ENCODE measurements around the gene PPARA.

Gene PPARA

GRCh38 chr22:46219636-46220035 is 69.3 kb downstream of the PPARA start:
- Histone ChIP-seq H3K18ac (ENCODE audit: low read length) (no peak overlapping the region), H3K79me1 (ENCODE audit: low read depth, low read length) (peaks cover 1% of the 10 kb centered on the region), H2AK5ac (ENCODE audit: low read depth, low read length) (no peak overlapping the region), H2AFZ (ENCODE audit: low read length) (no peak overlapping the region), H3K4me1 (ENCODE audit: control insufficient read depth in 2 of 2, insufficient read depth in 1 of 2, low read depth in 1 of 2, low read length in 2 of 2) (peaks cover 0 to 4% of the 10 kb centered on the region in 2 donors), H4K91ac (ENCODE audit: low read depth, low read length, poor library complexity) (no peak overlapping the region), H3K4me2 (ENCODE audit: insufficient read depth, low read length, poor library complexity, severe bottlenecking) (no peak overlapping the region), H3K9ac (ENCODE audit: low read depth, low read length, poor library complexity) (no peak overlapping the region), H2BK12ac (ENCODE audit: low read length) (no peak overlapping the region), H3K4me3 (ENCODE audit: low read length in 2 of 2) (no peak overlapping the region), H3K27ac (replicated peaks; ENCODE audit: low read length) (no peak overlapping the region), H3K4ac (ENCODE audit: low read length) (no peak overlapping the region), H3K9me3 (replicated peaks in 1 of 2; ENCODE audit: control insufficient read depth in 2 of 2, insufficient read depth in 1 of 2, low read depth in 1 of 2, low read length in 2 of 2) (no peaks in the 10 kb centered on the region), H3K14ac (ENCODE audit: low read length) (no peak overlapping the region), H2BK5ac (ENCODE audit: low read length) (no peak overlapping the region), H3K36me3 (replicated peaks in 1 of 2; ENCODE audit: control insufficient read depth in 2 of 2, insufficient read depth in 2 of 2, low read length in 2 of 2) (peaks cover 0 to 4% of the 10 kb centered on the region in 2 donors), H2BK120ac (ENCODE audit: low read depth, low read length) (no peak overlapping the region), H3K27me3 (ENCODE audit: control insufficient read depth in 3 of 3, insufficient read depth in 3 of 3, low read depth in 1 of 3, low read length in 3 of 3) (no peaks in the 10 kb centered on the region), H4K8ac (ENCODE audit: low read depth, low read length) (no peak overlapping the region), H2BK15ac (ENCODE audit: low read length) (no peak overlapping the region), H3K23ac (ENCODE audit: low read depth, low read length, poor library complexity) (no peak overlapping the region)
- no CpG with 5 or more reads among the region's 10 CpGs for WGBS, 2 donors (ENCODE audit: extremely low coverage in 2 of 2, insufficient read length in 2 of 2, insufficient replicate concordance in 1 of 2)
- no peak for DNase-seq (ENCODE audit: low spot score)

- Histone ChIP-seq H3K79me1 (ENCODE audit: low read depth, low read length) (peaks cover 1% of the 10 kb centered on the region), H3K27me3 (ENCODE audit: control insufficient read depth in 3 of 3, insufficient read depth in 3 of 3, low read depth in 1 of 3, low read length in 3 of 3) (peaks cover 0 to 6% (median 0%) of the 10 kb centered on the region in 3 experiments), H3K9ac (ENCODE audit: low read depth, low read length, poor library complexity) (no peak overlapping the region), H3K9me3 (replicated peaks in 1 of 2; ENCODE audit: control insufficient read depth in 2 of 2, insufficient read depth in 1 of 2, low read depth in 1 of 2, low read length in 2 of 2) (peaks cover 0 to 6% of the 10 kb centered on the region in 2 donors), H4K91ac (ENCODE audit: low read depth, low read length, poor library complexity) (no peak overlapping the region), H2AFZ (ENCODE audit: low read length) (no peak overlapping the region), H3K4me2 (ENCODE audit: insufficient read depth, low read length, poor library complexity, severe bottlenecking) (no peak overlapping the region), H3K18ac (ENCODE audit: low read length) (no peak overlapping the region), H3K4ac (ENCODE audit: low read length) (no peak overlapping the region), H2AK5ac (ENCODE audit: low read depth, low read length) (no peak overlapping the region), H3K23ac (ENCODE audit: low read depth, low read length, poor library complexity) (no peak overlapping the region), H2BK12ac (ENCODE audit: low read length) (no peak overlapping the region), H3K4me3 (ENCODE audit: low read length in 2 of 2) (no peak overlapping the region), H2BK5ac (ENCODE audit: low read length) (no peak overlapping the region), H4K8ac (ENCODE audit: low read depth, low read length) (no peak overlapping the region), H3K4me1 (ENCODE audit: control insufficient read depth in 2 of 2, insufficient read depth in 1 of 2, low read depth in 1 of 2, low read length in 2 of 2) (peaks cover 1 to 4% of the 10 kb centered on the region in 2 donors), H3K27ac (replicated peaks; ENCODE audit: low read length) (no peak overlapping the region), H3K14ac (ENCODE audit: low read length) (no peak overlapping the region), H3K36me3 (replicated peaks in 1 of 2; ENCODE audit: control insufficient read depth in 2 of 2, insufficient read depth in 2 of 2, low read length in 2 of 2) (peaks cover 0 to 6% of the 10 kb centered on the region in 2 donors), H2BK15ac (ENCODE audit: low read length) (no peak overlapping the region), H2BK120ac (ENCODE audit: low read depth, low read length) (no peak overlapping the region)
- no CpG with 5 or more reads among the region's 5 CpGs for WGBS, 2 donors (ENCODE audit: extremely low coverage in 2 of 2, insufficient read length in 2 of 2, insufficient replicate concordance in 1 of 2)
- DNase-seq (ENCODE audit: low spot score) = no peak
Measured at GRCh38 chr22:46220921-46221320, 70.6 kb downstream of the PPARA start.

GRCh38 chr22:46224044-46224897 is 73.9 kb downstream of the PPARA start:
- no CpG with 5 or more reads among the region's 23 CpGs for WGBS, 2 donors (ENCODE audit: extremely low coverage in 2 of 2, insufficient read length in 2 of 2, insufficient replicate concordance in 1 of 2)
- Histone ChIP-seq H3K79me1 (ENCODE audit: low read depth, low read length) (no peaks in the 10 kb centered on the region), H4K91ac (ENCODE audit: low read depth, low read length, poor library complexity) (no peak overlapping the region), H3K14ac (ENCODE audit: low read length) (no peak overlapping the region), H3K9ac (ENCODE audit: low read depth, low read length, poor library complexity) (peak overlapping the region; percentile 30), H4K8ac (ENCODE audit: low read depth, low read length) (no peak overlapping the region), H3K4me3 (ENCODE audit: low read length in 2 of 2) (no peak overlapping the region), H3K4ac (ENCODE audit: low read length) (no peak overlapping the region), H3K4me1 (ENCODE audit: control insufficient read depth in 2 of 2, insufficient read depth in 1 of 2, low read depth in 1 of 2, low read length in 2 of 2) (peaks cover 1 to 4% of the 10 kb centered on the region in 2 donors), H2AK5ac (ENCODE audit: low read depth, low read length) (no peak overlapping the region), H3K36me3 (replicated peaks in 1 of 2; ENCODE audit: control insufficient read depth in 2 of 2, insufficient read depth in 2 of 2, low read length in 2 of 2) (peaks cover 0 to 6% of the 10 kb centered on the region in 2 donors), H3K18ac (ENCODE audit: low read length) (no peak overlapping the region), H3K27ac (replicated peaks; ENCODE audit: low read length) (no peak overlapping the region), H3K9me3 (replicated peaks in 1 of 2; ENCODE audit: control insufficient read depth in 2 of 2, insufficient read depth in 1 of 2, low read depth in 1 of 2, low read length in 2 of 2) (peaks cover 0 to 6% of the 10 kb centered on the region in 2 donors), H2BK12ac (ENCODE audit: low read length) (no peak overlapping the region), H3K27me3 (ENCODE audit: control insufficient read depth in 3 of 3, insufficient read depth in 3 of 3, low read depth in 1 of 3, low read length in 3 of 3) (peaks cover 0 to 6% (median 0%) of the 10 kb centered on the region in 3 experiments), H2BK5ac (ENCODE audit: low read length) (no peak overlapping the region), H2BK15ac (ENCODE audit: low read length) (no peak overlapping the region), H2BK120ac (ENCODE audit: low read depth, low read length) (no peak overlapping the region), H3K23ac (ENCODE audit: low read depth, low read length, poor library complexity) (no peak overlapping the region), H2AFZ (ENCODE audit: low read length) (peak overlapping the region; percentile 80), H3K4me2 (ENCODE audit: insufficient read depth, low read length, poor library complexity, severe bottlenecking) (no peak overlapping the region)
- no peak for DNase-seq (ENCODE audit: low spot score)

GRCh38 chr22:46224898-46225290 is 74.6 kb downstream of the PPARA start:
- Histone ChIP-seq H3K4me3 (ENCODE audit: low read length in 2 of 2) (no peak overlapping the region), H3K23ac (ENCODE audit: low read depth, low read length, poor library complexity) (peak overlapping the region; percentile 67), H3K27me3 (ENCODE audit: control insufficient read depth in 3 of 3, insufficient read depth in 3 of 3, low read depth in 1 of 3, low read length in 3 of 3) (peaks cover 0 to 6% (median 0%) of the 10 kb centered on the region in 3 experiments), H2BK12ac (ENCODE audit: low read length) (no peak overlapping the region), H3K27ac (replicated peaks; ENCODE audit: low read length) (no peak overlapping the region), H3K9me3 (replicated peaks in 1 of 2; ENCODE audit: control insufficient read depth in 2 of 2, insufficient read depth in 1 of 2, low read depth in 1 of 2, low read length in 2 of 2) (peaks cover 0 to 6% of the 10 kb centered on the region in 2 donors), H3K14ac (ENCODE audit: low read length) (no peak overlapping the region), H4K8ac (ENCODE audit: low read depth, low read length) (no peak overlapping the region), H3K9ac (ENCODE audit: low read depth, low read length, poor library complexity) (no peak overlapping the region), H3K4me2 (ENCODE audit: insufficient read depth, low read length, poor library complexity, severe bottlenecking) (no peak overlapping the region), H2AK5ac (ENCODE audit: low read depth, low read length) (no peak overlapping the region), H2BK15ac (ENCODE audit: low read length) (no peak overlapping the region), H3K4me1 (ENCODE audit: control insufficient read depth in 2 of 2, insufficient read depth in 1 of 2, low read depth in 1 of 2, low read length in 2 of 2) (peaks cover 1 to 4% of the 10 kb centered on the region in 2 donors), H2BK120ac (ENCODE audit: low read depth, low read length) (no peak overlapping the region), H2BK5ac (ENCODE audit: low read length) (no peak overlapping the region), H3K18ac (ENCODE audit: low read length) (no peak overlapping the region), H2AFZ (ENCODE audit: low read length) (peak overlapping the region; percentile 80), H3K36me3 (replicated peaks in 1 of 2; ENCODE audit: control insufficient read depth in 2 of 2, insufficient read depth in 2 of 2, low read length in 2 of 2) (peaks cover 0 to 6% of the 10 kb centered on the region in 2 donors), H3K79me1 (ENCODE audit: low read depth, low read length) (no peaks in the 10 kb centered on the region), H4K91ac (ENCODE audit: low read depth, low read length, poor library complexity) (no peak overlapping the region), H3K4ac (ENCODE audit: low read length) (no peak overlapping the region)
- DNase-seq (ENCODE audit: low spot score) = no peak
- WGBS, 2 donors (ENCODE audit: extremely low coverage in 2 of 2, insufficient read length in 2 of 2, insufficient replicate concordance in 1 of 2) = no CpG with 5 or more reads among the region's 10 CpGs
